H9 (cell line): Measurements from ENCODE around the gene WHRN. TPM values are rescaled to one million over a fixed set of nuclear protein-coding genes. Genes with fewer than 3 reads are reported as not detected.

Source experiments
- DNase-seq: peaks from one replicate; pipeline ENCODE4 v3.0.0-alpha.2; 2017
- H2AFZ ChIP-seq: one replicate; pipeline ENCODE4 v1.6.1; 2013; ENCODE audit warnings: mild to moderate bottlenecking, low read length, control low read depth, moderate library complexity
- H2AK5ac ChIP-seq: 2 replicates; pipeline ENCODE4 v1.6.1; 2013; ENCODE audit warnings: low read length, control low read depth, mixed read lengths; ENCODE audit not compliant: insufficient read length
- H2BK120ac ChIP-seq: one replicate; pipeline ENCODE4 v1.6.1; 2013; ENCODE audit warnings: low read depth, mild to moderate bottlenecking, low read length, control low read depth, inconsistent platforms; ENCODE audit not compliant: poor library complexity, severe bottlenecking
- H2BK12ac ChIP-seq: 2 replicates; pipeline ENCODE4 v1.6.1; 2013; ENCODE audit warnings: low read length, control low read depth, mixed read lengths, low read depth; ENCODE audit not compliant: insufficient read length
- H2BK15ac ChIP-seq: 2 replicates; pipeline ENCODE4 v1.6.1; 2013; ENCODE audit warnings: low read depth, low read length, control low read depth
- H2BK20ac ChIP-seq: one replicate; pipeline ENCODE4 v1.6.1; 2013; ENCODE audit warnings: low read depth, mild to moderate bottlenecking, low read length, control low read depth, inconsistent platforms; ENCODE audit not compliant: poor library complexity, severe bottlenecking
- H2BK5ac ChIP-seq: 2 replicates; pipeline ENCODE4 v1.6.1; 2013; ENCODE audit warnings: low read length, control low read depth, mixed read lengths; ENCODE audit not compliant: insufficient read length
- H3K14ac ChIP-seq: 2 replicates; pipeline ENCODE4 v1.6.1; 2013; ENCODE audit warnings: low read length, control low read depth; ENCODE audit not compliant: insufficient read depth
- H3K18ac ChIP-seq: 2 replicates; pipeline ENCODE4 v1.6.1; 2013; ENCODE audit warnings: low read depth, mild to moderate bottlenecking, mixed read lengths, low read length, control low read depth; ENCODE audit not compliant: insufficient read length
- H3K23ac ChIP-seq: 2 replicates; pipeline ENCODE4 v1.6.1; 2013; ENCODE audit warnings: low read length, control low read depth, mixed read lengths, low read depth; ENCODE audit not compliant: insufficient read length
- H3K23me2 ChIP-seq: 2 replicates; pipeline ENCODE4 v1.6.1; 2013; ENCODE audit warnings: low read depth, mild to moderate bottlenecking, mixed read lengths, low read length, control low read depth; ENCODE audit not compliant: insufficient read length, poor library complexity, severe bottlenecking
- H3K27ac ChIP-seq: 2 replicates; pipeline ENCODE4 v1.5.1; 2013; ENCODE audit warnings: low read length, control low read depth, mixed read lengths, low read depth; ENCODE audit not compliant: insufficient read length
- H3K27me3 ChIP-seq: 2 replicates; pipeline ENCODE4 v1.6.1; 2013; ENCODE audit warnings: low read length, control low read depth, inconsistent platforms; ENCODE audit not compliant: insufficient read depth
- H3K4ac ChIP-seq: 2 replicates; pipeline ENCODE4 v1.6.1; 2013; ENCODE audit warnings: low read depth, mild to moderate bottlenecking, control low read depth, inconsistent platforms, low read length, moderate library complexity
- H3K4me1 ChIP-seq: 2 replicates; pipeline ENCODE4 v1.6.1; 2013; ENCODE audit warnings: low read length, control low read depth, inconsistent platforms; ENCODE audit not compliant: insufficient read depth
- H3K4me2 ChIP-seq: 2 replicates; pipeline ENCODE4 v1.6.1; 2013; ENCODE audit warnings: low read length, control low read depth, mixed read lengths; ENCODE audit not compliant: insufficient read length, insufficient read depth
- H3K56ac ChIP-seq: 2 replicates; pipeline ENCODE4 v1.6.1; 2013; ENCODE audit warnings: low read depth, mild to moderate bottlenecking, mixed read lengths, low read length, control low read depth; ENCODE audit not compliant: insufficient read length
- H3K79me1 ChIP-seq: 2 replicates; pipeline ENCODE4 v1.6.1; 2013; ENCODE audit warnings: low read depth, mild to moderate bottlenecking, moderate library complexity, low read length, control low read depth, inconsistent platforms; ENCODE audit not compliant: insufficient read depth, poor library complexity, severe bottlenecking
- H3K79me2 ChIP-seq: 2 replicates; pipeline ENCODE4 v1.6.1; 2013; ENCODE audit warnings: low read length, control low read depth, inconsistent platforms; ENCODE audit not compliant: insufficient read depth
- H3K9ac ChIP-seq: 2 replicates; pipeline ENCODE4 v1.6.1; 2013; ENCODE audit warnings: low read length, control low read depth, mixed read lengths; ENCODE audit not compliant: insufficient read length; ENCODE audit errors: extremely low read depth
- H3K9me3 ChIP-seq: one replicate; pipeline ENCODE4 v1.6.1; 2013; ENCODE audit warnings: low read depth, low read length, inconsistent platforms; ENCODE audit not compliant: control insufficient read depth
- H3T11ph ChIP-seq: one replicate; pipeline ENCODE4 v1.6.1; 2013; ENCODE audit warnings: mild to moderate bottlenecking, low read length, control low read depth, inconsistent platforms
- H4K20me1 ChIP-seq: one replicate; pipeline ENCODE4 v1.6.1; 2013; ENCODE audit not compliant: control insufficient read depth, insufficient read length, insufficient read depth
- H4K5ac ChIP-seq: 2 replicates; pipeline ENCODE4 v1.6.1; 2013; ENCODE audit warnings: low read depth, mild to moderate bottlenecking, mixed read lengths, low read length, control low read depth; ENCODE audit not compliant: insufficient read length
- H4K8ac ChIP-seq: replicated peaks from 2 replicates; pipeline ENCODE4 v1.6.1; 2013; ENCODE audit warnings: low read length, control low read depth, mixed read lengths, low read depth; ENCODE audit not compliant: insufficient read length
- H4K91ac ChIP-seq: 2 replicates; pipeline ENCODE4 v1.6.1; 2013; ENCODE audit warnings: low read depth, mild to moderate bottlenecking, moderate library complexity, mixed read lengths, low read length, control low read depth; ENCODE audit not compliant: insufficient read length
- H3K27ac Mint-ChIP-seq, 3 experiments: 2 replicates in 2 of 3; 3 replicates in 1 of 3; pipeline ENCODE4 v1.8.0; 2020 to 2021; ENCODE audit warnings: mixed read lengths in 3 of 3, mild to moderate bottlenecking in 1 of 3, moderate library complexity in 1 of 3
- H3K27me3 Mint-ChIP-seq: 2 replicates; pipeline ENCODE4 v1.8.0; 2021; ENCODE audit warnings: low read depth, mild to moderate bottlenecking, moderate library complexity, mixed read lengths
- H3K36me3 Mint-ChIP-seq, 3 experiments: 2 replicates in 2 of 3; 3 replicates in 1 of 3; pipeline ENCODE4 v1.8.0; 2020 to 2021; ENCODE audit warnings: low read depth in 3 of 3, mixed read lengths in 3 of 3; ENCODE audit not compliant: insufficient read depth in 1 of 3
- H3K4me1 Mint-ChIP-seq, 2 experiments: 2 replicates each; pipeline ENCODE4 v1.8.0; 2020; ENCODE audit warnings: mixed read lengths in 2 of 2
- H3K4me3 Mint-ChIP-seq, 2 experiments: 2 replicates in 1 of 2; 3 replicates in 1 of 2; pipeline ENCODE4 v1.8.0; 2020 to 2021; ENCODE audit warnings: mild to moderate bottlenecking in 2 of 2, mixed read lengths in 2 of 2, moderate library complexity in 1 of 2
- H3K9me3 Mint-ChIP-seq, 2 experiments: 2 replicates in 1 of 2; 3 replicates in 1 of 2; pipeline ENCODE4 v1.8.0; 2020; ENCODE audit warnings: mild to moderate bottlenecking in 2 of 2, mixed read lengths in 2 of 2, moderate library complexity in 1 of 2
- CTCF ChIP-seq: fragments of 200-600 bp; sonication (generic); conservative IDR thresholded peaks from 3 replicates; pipeline ENCODE4 v1.8.0; 2021; ENCODE audit warnings: antibody characterized with exemption, mild to moderate bottlenecking
- WGBS: extraction: QIAGEN DNeasy Blood & Tissue Kit; methylation state at CpG from one replicate; pipeline ENCODE4 v1.1.7; 2013; ENCODE audit warnings: missing lambda C conversion rate, low lambda C conversion rate, mixed read lengths; ENCODE audit not compliant: insufficient read length; ENCODE audit errors: extremely low coverage; 5-methylcytosine and 5-hydroxymethylcytosine counted together
- total RNA-seq: library from RNA; stranded (reverse); gene quantifications from 2 replicates; pipeline ENCODE4 v1.2.1, GENCODE V29; 2021

WHRN gene
- total RNA-seq, 1 experiment from 2014 or later, result 2.2 TPM

GRCh38 chr9:114437401-114437893 lies 67.8 kb downstream of the WHRN start:
- H3K27me3 Mint-ChIP-seq, result no peaks in the 10 kb centered on the region; the same call in 1 of the 2 replicates

More at GRCh38 chr9:114437401-114437893, 67.8 kb downstream of the WHRN start:
- H4K20me1 ChIP-seq, result no peaks in the 10 kb centered on the region
- TF ChIP-seq CTCF, result no peak
- no peaks in the 10 kb centered on the region for H3K9me3 ChIP-seq
- no peaks in the 10 kb centered on the region for H3K9me3 Mint-ChIP-seq
- peaks cover 2 to 5% of the 10 kb centered on the region in 2 experiments; a peak in 2 of 4 replicates for H3K4me1 Mint-ChIP-seq
- H3K36me3 Mint-ChIP-seq, result no peaks in the 10 kb centered on the region
- H3K79me1 ChIP-seq, result no peaks in the 10 kb centered on the region
- H3K4ac ChIP-seq, result no peak overlapping the region
- H2BK15ac ChIP-seq, result no peak overlapping the region
- no peak overlapping the region for H3K56ac ChIP-seq
- H2AFZ ChIP-seq, result no peak overlapping the region
- no peak overlapping the region for H4K91ac ChIP-seq
- no peak overlapping the region for H3K23ac ChIP-seq
- H2BK120ac ChIP-seq, result no peak overlapping the region
- H3K23me2 ChIP-seq, result no peaks in the 10 kb centered on the region
- H3K79me2 ChIP-seq, result no peaks in the 10 kb centered on the region
- H3T11ph ChIP-seq, result no peak overlapping the region
- H2BK12ac ChIP-seq, result no peak overlapping the region
- no peak overlapping the region for H3K4me2 ChIP-seq
- no peak overlapping the region for H2BK5ac ChIP-seq
- no peaks in the 10 kb centered on the region for H3K27me3 ChIP-seq
- H3K27ac ChIP-seq, result no peak overlapping the region
- peak; percentile 1 for DNase-seq
- H2BK20ac ChIP-seq, result no peak overlapping the region
- H3K27ac Mint-ChIP-seq, result no peak overlapping the region
- H3K9ac ChIP-seq, result no peak overlapping the region
- WGBS, result no CpG with 5 or more reads among the region's 2 CpGs
- no peak overlapping the region for H2AK5ac ChIP-seq
- H3K18ac ChIP-seq, result no peak overlapping the region
- H4K8ac ChIP-seq, result no peak overlapping the region
- H3K14ac ChIP-seq, result no peak overlapping the region
- H3K4me3 Mint-ChIP-seq, result no peak overlapping the region
- no peaks in the 10 kb centered on the region for H3K4me1 ChIP-seq
- H4K5ac ChIP-seq, result no peak overlapping the region
